CD4-positive, alpha-beta T cell treated with Interleukin-6 for 4 hours (primary cell): ENCODE measurements around the gene SLC28A2.
"Not testable (repeated sequence)": the region's sequence is repeated elsewhere in the genome, so short reads cannot be mapped to it uniquely, and the experiment has no call there.

Experiments used
- DNase-seq: peaks from one replicate; pipeline ENCODE4 v3.0.0-alpha.2; 2020; ENCODE audit warnings: mixed read lengths

Gene SLC28A2

DNA sequence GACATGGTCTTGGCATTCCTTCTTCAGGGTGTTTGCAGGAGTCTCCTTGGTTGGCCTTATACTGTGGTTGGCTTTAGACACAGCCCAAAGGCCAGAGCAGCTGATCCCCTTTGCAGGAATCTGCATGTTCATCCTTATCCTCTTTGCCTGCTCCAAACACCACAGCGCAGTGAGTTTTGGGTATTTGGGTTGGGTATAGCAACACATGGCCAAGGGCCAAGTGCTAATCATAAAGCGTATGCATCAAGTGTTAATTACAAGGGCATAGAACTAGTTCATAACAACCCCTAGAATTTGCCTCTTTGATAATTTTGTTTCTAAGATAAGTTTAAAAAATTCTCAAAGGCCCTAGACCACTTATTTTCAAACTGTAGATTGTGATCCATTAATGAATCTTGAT lies 11.8 kb downstream of the SLC28A2 start:
- no peak for DNase-seq

GRCh38 chr15:45265506-45265905 lies 13.5 kb downstream of the SLC28A2 start:
- no peak for DNase-seq

GRCh38 chr15:45268135-45268534 lies 16.1 kb downstream of the SLC28A2 start:
- DNase-seq = peak; percentile 25

DNA sequence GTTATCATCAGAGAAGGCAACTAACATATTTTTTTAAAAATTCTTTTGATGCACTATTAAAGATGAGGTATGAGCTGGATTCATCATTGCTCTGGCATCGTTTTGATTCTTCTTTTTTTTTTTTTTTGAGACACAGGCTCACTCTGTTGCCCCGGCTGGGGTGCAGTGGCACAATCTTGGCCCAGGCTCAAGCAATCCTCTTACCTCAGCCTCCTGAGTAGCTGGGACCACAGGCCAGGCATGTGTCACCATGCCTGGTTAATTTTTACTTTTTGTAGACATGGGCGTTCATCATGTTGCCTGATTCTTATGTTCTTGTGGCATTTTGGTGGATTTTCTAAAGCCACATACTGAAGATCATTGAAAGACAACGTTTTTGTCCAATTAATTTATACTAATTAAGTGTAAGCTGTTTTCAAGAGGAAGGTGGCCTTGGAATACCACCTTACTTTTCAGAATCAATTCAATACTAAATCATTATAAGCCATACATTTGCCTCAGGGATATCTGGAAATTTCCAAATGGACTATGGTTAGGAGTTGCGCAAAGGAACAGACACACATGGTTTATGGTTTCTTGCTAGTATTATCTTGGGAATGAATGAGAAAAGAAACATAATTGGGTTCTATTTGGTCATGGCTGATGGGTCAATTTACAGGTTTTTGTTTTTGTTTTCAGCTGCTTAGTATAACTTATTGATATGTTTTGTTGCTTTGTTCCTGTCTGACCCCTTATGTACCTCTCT lies 22.8 kb downstream of the SLC28A2 start:
- DNase-seq = no peak

GRCh38 chr15:45276831-45277230 lies 24.8 kb downstream of the SLC28A2 start:
- DNase-seq = no peak

DNA sequence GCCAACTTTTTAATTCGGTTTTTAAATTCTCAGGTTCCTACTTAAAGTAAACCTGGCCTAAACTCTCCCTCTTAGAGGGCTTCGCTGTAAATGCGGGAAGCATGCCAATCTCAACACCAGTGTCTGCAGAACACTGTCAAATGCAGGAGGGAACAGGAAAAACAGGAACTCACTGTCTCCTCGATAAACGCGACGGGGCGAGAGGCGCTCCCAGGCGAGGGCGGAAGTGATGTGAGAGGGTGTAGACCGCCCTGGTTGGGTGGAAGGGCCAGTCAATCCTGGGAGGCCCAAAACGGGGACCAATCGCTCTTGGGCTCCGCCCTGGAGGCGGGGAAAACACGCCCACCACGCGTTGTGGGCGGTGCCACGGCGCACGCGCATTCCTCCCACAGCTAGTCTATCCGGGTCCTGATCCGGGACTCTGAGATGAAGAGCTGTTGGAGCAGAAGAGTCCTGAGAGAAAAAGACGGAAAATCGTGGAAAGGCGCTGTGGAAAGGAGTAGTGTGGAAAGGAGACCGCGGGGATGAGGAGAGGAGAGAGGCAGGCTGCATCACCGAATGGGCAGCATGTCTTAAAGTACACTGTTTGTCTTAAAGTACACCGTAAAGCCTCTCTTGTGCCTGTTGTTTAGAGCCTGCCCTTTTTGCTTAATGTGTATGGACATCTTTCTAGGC lies 27.1 kb downstream of the SLC28A2 start:
- peak; percentile 95 for DNase-seq

DNA sequence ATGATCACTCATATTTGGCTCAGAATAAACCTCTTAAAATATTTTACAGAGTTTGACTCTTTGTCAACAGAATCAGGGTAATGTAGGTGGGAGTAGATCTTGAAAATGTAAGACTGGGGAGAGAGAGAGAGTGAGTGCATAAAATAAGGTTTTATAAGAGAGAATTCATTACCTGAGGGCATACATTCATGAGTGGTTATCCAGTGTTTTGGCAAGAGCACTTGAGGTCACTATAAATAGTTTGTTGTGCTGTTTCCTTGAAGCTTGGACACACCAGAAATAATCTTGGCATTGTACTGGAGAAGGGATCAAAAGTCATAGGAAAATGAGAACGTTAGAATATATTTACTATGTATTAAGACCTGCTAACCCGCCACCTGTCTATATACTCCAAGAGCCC lies 33.4 kb downstream of the SLC28A2 start:
- DNase-seq = no peak

GRCh38 chr15:45287390-45287956 lies 35.4 kb downstream of the SLC28A2 start:
- no peak for DNase-seq

GRCh38 chr15:45288947-45289346 lies 36.9 kb downstream of the SLC28A2 start:
- DNase-seq = no peak

GRCh38 chr15:45291822-45292582 lies 40.0 kb downstream of the SLC28A2 start:
- no peak for DNase-seq

GRCh38 chr15:45293326-45293725 lies 41.3 kb downstream of the SLC28A2 start:
- DNase-seq = not testable (repeated sequence)

DNA sequence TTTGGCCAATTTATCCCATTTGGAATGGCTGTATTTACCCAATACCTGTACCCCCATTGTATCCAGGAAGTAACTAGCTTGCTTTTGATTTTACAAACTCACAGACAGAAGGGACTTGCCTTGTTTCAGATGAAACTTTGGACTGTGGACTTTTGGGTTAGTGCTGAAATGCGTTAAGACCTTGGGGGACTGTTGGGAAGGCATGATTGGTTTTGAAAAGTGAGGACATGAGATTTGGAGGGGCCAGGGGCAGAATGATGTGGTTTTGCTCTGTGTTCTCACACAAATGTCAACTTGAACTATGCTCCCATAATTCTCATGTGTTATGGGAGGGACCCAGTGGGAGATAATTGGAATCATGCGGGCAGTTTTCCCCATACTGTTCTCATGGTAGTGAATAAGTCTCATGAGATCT lies 46.9 kb downstream of the SLC28A2 start:
- DNase-seq = not testable (repeated sequence)

DNA sequence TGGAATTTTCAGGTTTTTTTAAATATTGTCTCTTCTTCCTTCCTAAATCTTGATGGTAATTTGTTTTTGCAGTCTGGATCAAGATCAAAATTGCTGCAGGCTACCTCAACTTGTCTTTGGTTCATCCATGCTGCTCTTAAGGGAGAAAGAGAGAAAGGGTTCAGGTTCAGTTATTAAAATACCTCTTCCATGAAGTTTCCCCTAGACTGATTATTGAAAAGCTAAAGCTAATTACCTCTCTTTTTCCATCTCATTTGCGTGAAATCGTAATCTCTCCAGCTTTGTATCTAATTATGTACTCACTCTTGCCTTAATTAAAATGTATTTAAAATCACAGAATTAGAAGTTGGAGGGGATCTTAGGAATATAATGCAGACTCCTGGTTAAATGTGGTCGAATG lies 52.7 kb downstream of the SLC28A2 start:
- no peak for DNase-seq

DNA sequence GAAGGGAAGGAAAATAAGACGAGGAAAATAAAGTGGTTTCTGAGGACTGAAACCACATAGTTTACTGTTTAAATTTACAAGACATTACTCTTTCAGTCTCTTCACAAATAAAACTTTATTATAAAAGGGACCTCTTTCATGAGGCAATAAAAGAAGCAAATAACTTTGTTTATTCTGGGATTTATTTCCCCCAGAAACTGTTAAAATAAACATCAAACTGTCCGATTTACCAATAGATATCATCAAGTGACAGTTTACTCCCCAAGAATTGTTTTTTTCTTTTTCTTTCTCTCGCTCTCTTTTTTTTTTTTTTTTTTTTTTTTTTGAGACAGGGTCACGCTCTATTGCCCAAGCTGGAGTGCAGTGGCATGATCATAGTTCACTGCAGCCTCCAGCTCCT lies 54.1 kb downstream of the SLC28A2 start:
- DNase-seq = no peak

GRCh38 chr15:45307230-45307924 lies 55.3 kb downstream of the SLC28A2 start:
- no peak for DNase-seq

DNA sequence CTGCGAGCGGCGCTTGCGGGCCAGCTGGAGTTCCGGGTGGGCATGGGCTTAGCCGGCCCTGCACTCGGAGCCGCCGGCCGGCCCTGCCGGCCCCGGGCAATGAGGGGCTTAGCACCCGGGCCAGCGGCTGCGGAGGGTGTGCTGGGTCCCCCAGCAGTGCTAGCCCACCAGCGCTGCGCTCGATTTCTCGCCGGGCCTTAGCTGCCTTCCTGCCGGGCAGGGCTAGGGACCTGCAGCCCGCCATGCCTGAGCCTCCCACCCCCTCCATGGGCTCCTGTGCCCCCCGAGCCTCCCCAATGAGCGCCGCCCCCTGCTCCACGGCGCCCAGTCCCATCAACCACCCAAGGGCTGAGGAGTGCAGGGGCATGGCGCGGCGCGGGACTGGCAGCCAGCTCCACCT lies 62.1 kb downstream of the SLC28A2 start:
- DNase-seq = not testable (repeated sequence)

- DNase-seq = no peak
Measured at GRCh38 chr15:45314960-45315359, 62.9 kb downstream of the SLC28A2 start.

GRCh38 chr15:45319472-45320214 lies 67.6 kb downstream of the SLC28A2 start:
- DNase-seq = no peak

- no peak for DNase-seq
Measured at GRCh38 chr15:45320581-45321205, 68.7 kb downstream of the SLC28A2 start.

DNA sequence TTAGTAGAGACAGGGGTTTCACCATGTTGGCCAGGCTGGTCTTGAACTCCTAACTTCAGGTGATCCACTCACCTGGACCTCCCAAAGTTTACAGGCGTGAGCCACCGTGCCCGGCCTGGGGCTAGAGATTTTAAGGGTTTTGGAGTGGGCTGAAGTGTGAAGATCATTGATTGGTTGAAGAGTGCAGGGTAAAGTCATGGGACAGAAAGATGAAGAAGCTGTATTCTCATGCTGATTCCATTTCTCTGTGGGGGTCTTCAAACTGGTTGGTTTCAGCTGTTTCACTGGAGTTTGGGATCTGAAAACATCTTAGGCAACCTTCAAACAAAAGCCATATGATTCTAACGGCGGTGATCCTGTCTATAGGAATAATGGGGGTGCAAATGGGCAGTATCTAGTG lies 74.2 kb downstream of the SLC28A2 start:
- DNase-seq = no peak

- no peak for DNase-seq
Measured at GRCh38 chr15:45326741-45327140, 74.7 kb downstream of the SLC28A2 start.
